ENCODE measurements around the gene SHC2. TPM values are rescaled to one million over a fixed set of nuclear protein-coding genes. Genes with fewer than 3 reads are reported as not detected.

SHC2 gene
- total RNA-seq, 2 experiments from 2014 or later: 0.36 to 0.42 TPM

DNA sequence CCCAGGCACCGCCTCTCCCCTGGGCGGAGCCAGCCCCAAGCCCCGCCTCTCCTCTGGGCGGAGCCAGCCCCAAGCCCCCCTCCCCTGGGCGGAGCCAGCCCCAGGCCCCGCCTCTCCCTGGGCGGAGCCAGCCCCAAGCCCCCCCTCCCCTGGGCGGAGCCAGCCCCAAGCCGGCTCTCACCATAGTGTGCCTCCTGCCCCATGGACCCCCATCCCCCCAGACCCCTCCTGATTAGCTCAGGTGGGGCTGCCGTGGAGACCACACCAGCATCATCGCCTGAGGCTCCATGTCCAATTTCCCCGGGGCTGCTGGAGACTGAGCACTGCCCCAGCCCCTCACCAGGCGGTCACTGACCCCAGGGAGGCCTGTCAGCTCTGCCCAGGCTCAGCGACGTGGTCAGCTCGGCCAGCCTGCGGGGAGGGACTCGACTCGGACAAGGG lies 31.3 kb upstream of the SHC2 start:
- Histone ChIP-seq H3K4me1 (ENCODE audit: insufficient read depth, low read length) (peaks cover 27% of the 10 kb centered on the region), H3K9me3 (ENCODE audit: control insufficient read depth in 1 of 2, insufficient read depth in 1 of 2, low read length in 2 of 2) (peaks cover 0 to 13% of the 10 kb centered on the region in 2 experiments), H3K27ac (ENCODE audit: low read depth in 1 of 2, low read length in 2 of 2) (no peak overlapping the region), H3K4me3 (ENCODE audit: low read length) (no peak overlapping the region), H3K36me3 (ENCODE audit: insufficient read depth, low read length) (no peaks in the 10 kb centered on the region), H3K27me3 (ENCODE audit: control insufficient read depth in 1 of 2, insufficient read depth in 2 of 2, low read length in 2 of 2) (peaks cover 6 to 14% of the 10 kb centered on the region in 2 experiments)
- H3K27ac Mint-ChIP-seq: no peak overlapping the region
- intact Hi-C loops (cut with DNase I, micrococcal nuclease): no loop called here
- H3K36me3 Mint-ChIP-seq (ENCODE audit: low read depth): no peaks in the 10 kb centered on the region
- DNase-seq: peak in 8 of 14 experiments; percentile 33 to 75 (median 47)
- H3K9me3 Mint-ChIP-seq: no peaks in the 10 kb centered on the region
- H3K4me3 Mint-ChIP-seq: no peak overlapping the region
- peak; percentile 15 for ATAC-seq (ENCODE audit: poor library complexity)
- no peaks in the 10 kb centered on the region for H3K4me1 Mint-ChIP-seq (ENCODE audit: low read depth)
- CTCF ChIA-PET: interaction anchor here (3.7 kb wide), 1 partner anchor 18 kb away, joined by 18 read pairs; no protein-coding TSS in a partner anchor
- TF ChIP-seq, protein P1, sequence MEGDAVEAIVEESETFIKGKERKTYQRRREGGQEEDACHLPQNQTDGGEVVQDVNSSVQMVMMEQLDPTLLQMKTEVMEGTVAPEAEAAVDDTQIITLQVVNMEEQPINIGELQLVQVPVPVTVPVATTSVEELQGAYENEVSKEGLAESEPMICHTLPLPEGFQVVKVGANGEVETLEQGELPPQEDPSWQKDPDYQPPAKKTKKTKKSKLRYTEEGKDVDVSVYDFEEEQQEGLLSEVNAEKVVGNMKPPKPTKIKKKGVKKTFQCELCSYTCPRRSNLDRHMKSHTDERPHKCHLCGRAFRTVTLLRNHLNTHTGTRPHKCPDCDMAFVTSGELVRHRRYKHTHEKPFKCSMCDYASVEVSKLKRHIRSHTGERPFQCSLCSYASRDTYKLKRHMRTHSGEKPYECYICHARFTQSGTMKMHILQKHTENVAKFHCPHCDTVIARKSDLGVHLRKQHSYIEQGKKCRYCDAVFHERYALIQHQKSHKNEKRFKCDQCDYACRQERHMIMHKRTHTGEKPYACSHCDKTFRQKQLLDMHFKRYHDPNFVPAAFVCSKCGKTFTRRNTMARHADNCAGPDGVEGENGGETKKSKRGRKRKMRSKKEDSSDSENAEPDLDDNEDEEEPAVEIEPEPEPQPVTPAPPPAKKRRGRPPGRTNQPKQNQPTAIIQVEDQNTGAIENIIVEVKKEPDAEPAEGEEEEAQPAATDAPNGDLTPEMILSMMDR (IDR thresholded peaks at IDR 0.05): no peak
- peaks cover 5% of the 10 kb centered on the region for H3K27me3 Mint-ChIP-seq
- POLR2A ChIA-PET: interaction anchor here (2.0 kb wide), 1 partner anchor 14 kb away, joined by 7 read pairs; the partner anchor contains the start of gene TPGS1

DNA sequence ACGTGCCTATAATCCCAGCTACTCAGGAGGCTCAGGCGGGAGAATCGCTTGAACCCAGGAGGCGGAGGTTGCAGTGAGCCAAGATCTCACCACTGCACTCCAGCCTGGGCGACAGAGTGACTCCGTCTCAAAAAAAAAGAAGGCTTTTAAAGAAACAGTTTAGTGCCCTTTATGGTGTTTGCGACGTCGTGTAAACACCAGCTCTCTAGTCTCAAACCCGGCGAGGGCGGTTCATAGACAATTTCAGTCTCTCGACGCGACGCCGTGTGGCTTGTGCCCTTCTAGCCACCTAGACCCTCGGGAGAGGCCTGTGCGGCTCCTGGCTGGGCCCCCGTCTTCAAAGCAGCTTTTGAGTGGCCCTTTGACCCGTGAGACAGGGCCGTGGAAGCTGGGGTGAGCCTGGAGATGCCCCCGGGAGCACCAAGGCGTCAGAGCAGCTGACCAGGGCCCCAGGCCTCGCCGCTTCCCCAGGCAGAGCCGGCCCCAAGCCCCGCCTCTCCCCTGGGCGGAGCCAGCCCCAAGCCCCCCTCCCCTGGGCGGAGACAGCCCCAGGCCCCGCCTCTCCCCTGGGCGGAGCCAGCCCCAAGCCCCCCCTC lies 30.4 kb upstream of the SHC2 start:
- CTCF ChIA-PET: interaction anchor here (1.1 to 3.7 kb wide), 2 partner anchors 15 to 19 kb away, joined by 8 to 18 read pairs; no protein-coding TSS in a partner anchor
- peaks cover 7% of the 10 kb centered on the region for H3K27me3 Mint-ChIP-seq
- H3K4me1 Mint-ChIP-seq (ENCODE audit: low read depth): no peaks in the 10 kb centered on the region
- H3K27ac ChIP-seq (ENCODE audit: low read depth in 1 of 2, low read length in 2 of 2): no peak overlapping the region
- H3K9me3 Mint-ChIP-seq: no peaks in the 10 kb centered on the region
- H3K4me3 ChIP-seq (ENCODE audit: low read length): no peak overlapping the region
- intact Hi-C loops (cut with DNase I, micrococcal nuclease): no loop called here
- ATAC-seq (ENCODE audit: poor library complexity): no peak
- no peaks in the 10 kb centered on the region for H3K36me3 ChIP-seq (ENCODE audit: insufficient read depth, low read length)
- H3K27ac Mint-ChIP-seq: no peak overlapping the region
- no peaks in the 10 kb centered on the region for H3K36me3 Mint-ChIP-seq (ENCODE audit: low read depth)
- peaks cover 25% of the 10 kb centered on the region for H3K4me1 ChIP-seq (ENCODE audit: insufficient read depth, low read length)
- H3K27me3 ChIP-seq (ENCODE audit: control insufficient read depth in 1 of 2, insufficient read depth in 2 of 2, low read length in 2 of 2): peaks cover 4 to 9% of the 10 kb centered on the region in 2 experiments
- no peak overlapping the region for H3K4me3 Mint-ChIP-seq
- peak in 4 of 14 experiments; percentile 25 to 72 (median 45) for DNase-seq
- POLR2A ChIA-PET: interaction anchor here (1.5 to 2.0 kb wide), 2 partner anchors 15 to 20 kb away, joined by 3 to 7 read pairs; partner anchors contain the start of gene TPGS1
- peaks cover 0 to 11% of the 10 kb centered on the region in 2 experiments for H3K9me3 ChIP-seq (ENCODE audit: control insufficient read depth in 1 of 2, insufficient read depth in 1 of 2, low read length in 2 of 2)
- TF ChIP-seq, protein P1 (IDR thresholded peaks at IDR 0.05): no peak

GRCh38 chr19:489418-490196 lies 28.8 kb upstream of the SHC2 start:
- H3K9me3 Mint-ChIP-seq: no peaks in the 10 kb centered on the region
- intact Hi-C loops (cut with DNase I, micrococcal nuclease): loop anchor here (1.0 to 5.0 kb wide), 3 partner anchors 17 to 147 kb away; partner anchors contain the start of genes MIER2 (in 1 of the 2) and TPGS1 (in 1 of the 2)
- Histone ChIP-seq H3K4me1 (ENCODE audit: insufficient read depth, low read length) (peaks cover 18% of the 10 kb centered on the region), H3K27ac (ENCODE audit: low read depth in 1 of 2, low read length in 2 of 2) (no peak overlapping the region), H3K27me3 (ENCODE audit: control insufficient read depth in 1 of 2, insufficient read depth in 2 of 2, low read length in 2 of 2) (peaks cover 7 to 11% of the 10 kb centered on the region in 2 experiments), H3K4me3 (ENCODE audit: low read length) (peak overlapping the region; percentile 51), H3K36me3 (ENCODE audit: insufficient read depth, low read length) (no peaks in the 10 kb centered on the region), H3K9me3 (ENCODE audit: control insufficient read depth in 1 of 2, insufficient read depth in 1 of 2, low read length in 2 of 2) (peaks cover 0 to 17% of the 10 kb centered on the region in 2 experiments)
- H3K27ac Mint-ChIP-seq: peak overlapping the region; percentile 30
- no peaks in the 10 kb centered on the region for H3K36me3 Mint-ChIP-seq (ENCODE audit: low read depth)
- DNase-seq (peak in 3 of 14 experiments; percentile 15 to 56 (median 30)), ATAC-seq (ENCODE audit: poor library complexity) (no peak)
- H3K4me1 Mint-ChIP-seq (ENCODE audit: low read depth): no peaks in the 10 kb centered on the region
- CTCF ChIA-PET: interaction anchor here (2.7 to 4.1 kb wide), 3 partner anchors 17 to 21 kb away, joined by 18 to 29 read pairs (median 25); no protein-coding TSS in a partner anchor
- H3K4me3 Mint-ChIP-seq: peak overlapping the region; percentile 76
- TF ChIP-seq, protein P1 (IDR thresholded peaks at IDR 0.05): no peak
- H3K27me3 Mint-ChIP-seq: peaks cover 16% of the 10 kb centered on the region
- POLR2A ChIA-PET: interaction anchor here (0.9 to 1.5 kb wide), 5 partner anchors 8 to 144 kb away, joined by 3 to 34 read pairs (median 7); partner anchors contain the start of genes POLRMT and TPGS1

Measured in CD4-positive, alpha-beta T cell (primary cell).